Adrenal gland (tissue), 5 donors: ENCODE data around the gene GRIN1.

ENCODE experiments used
- POLR2A ChIP-seq, 2 donors: fragments of 450-650 bp; IDR thresholded peaks; one replicate each; pipeline ENCODE4 v1.6.1; 2017; ENCODE audit warnings: antibody characterized with exemption in 2 of 2, mild to moderate bottlenecking in 2 of 2, moderate library complexity in 1 of 2
- TF ChIP-seq, protein P1 (sequence below), 6 experiments: fragments of 450-650 bp in 4 of 6; fragments of 200-600 bp in 2 of 6; sonication (generic) in 1 of 6; IDR thresholded peaks; 1 replicate in 5 of 6; 2 replicates in 1 of 6; pipeline versions ENCODE4 v1.5.1 to v1.8.0; 2016 to 2021; ENCODE audit warnings: antibody characterized with exemption in 6 of 6, mild to moderate bottlenecking in 2 of 6, moderate library complexity in 1 of 6
- donor health status: DM: no; HTN: no; CAD: no.

DNA sequence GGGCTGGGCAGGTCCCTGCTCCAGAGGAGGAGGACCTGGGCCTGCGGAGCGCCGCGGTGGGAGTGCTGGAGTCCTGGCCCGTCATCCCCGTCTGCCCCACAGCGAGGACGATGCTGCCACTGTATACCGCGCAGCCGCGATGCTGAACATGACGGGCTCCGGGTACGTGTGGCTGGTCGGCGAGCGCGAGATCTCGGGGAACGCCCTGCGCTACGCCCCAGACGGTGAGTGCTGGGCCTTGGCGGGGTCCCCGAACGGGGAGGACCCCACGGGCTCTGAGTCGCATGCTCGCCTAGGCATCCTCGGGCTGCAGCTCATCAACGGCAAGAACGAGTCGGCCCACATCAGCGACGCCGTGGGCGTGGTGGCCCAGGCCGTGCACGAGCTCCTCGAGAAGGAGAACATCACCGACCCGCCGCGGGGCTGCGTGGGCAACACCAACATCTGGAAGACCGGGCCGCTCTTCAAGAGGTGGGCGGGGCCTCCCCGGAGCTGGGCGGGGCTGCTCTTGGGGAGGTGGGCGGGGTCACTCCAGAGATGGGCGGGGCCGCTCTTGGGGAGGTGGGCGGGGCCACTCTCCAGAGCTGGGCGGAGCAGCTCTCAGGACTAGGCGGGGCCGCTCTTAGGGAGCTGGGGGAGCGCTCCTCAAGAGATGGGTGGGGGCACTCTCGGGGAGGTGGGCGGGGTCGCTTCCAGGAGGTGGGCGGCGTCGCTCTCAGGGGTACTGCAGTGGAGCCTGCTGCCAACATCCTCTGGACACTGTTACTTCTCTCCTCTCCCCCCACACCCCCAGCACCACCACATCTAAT lies 17.8 kb downstream of the GRIN1 start:
- TF ChIP-seq, protein P1, sequence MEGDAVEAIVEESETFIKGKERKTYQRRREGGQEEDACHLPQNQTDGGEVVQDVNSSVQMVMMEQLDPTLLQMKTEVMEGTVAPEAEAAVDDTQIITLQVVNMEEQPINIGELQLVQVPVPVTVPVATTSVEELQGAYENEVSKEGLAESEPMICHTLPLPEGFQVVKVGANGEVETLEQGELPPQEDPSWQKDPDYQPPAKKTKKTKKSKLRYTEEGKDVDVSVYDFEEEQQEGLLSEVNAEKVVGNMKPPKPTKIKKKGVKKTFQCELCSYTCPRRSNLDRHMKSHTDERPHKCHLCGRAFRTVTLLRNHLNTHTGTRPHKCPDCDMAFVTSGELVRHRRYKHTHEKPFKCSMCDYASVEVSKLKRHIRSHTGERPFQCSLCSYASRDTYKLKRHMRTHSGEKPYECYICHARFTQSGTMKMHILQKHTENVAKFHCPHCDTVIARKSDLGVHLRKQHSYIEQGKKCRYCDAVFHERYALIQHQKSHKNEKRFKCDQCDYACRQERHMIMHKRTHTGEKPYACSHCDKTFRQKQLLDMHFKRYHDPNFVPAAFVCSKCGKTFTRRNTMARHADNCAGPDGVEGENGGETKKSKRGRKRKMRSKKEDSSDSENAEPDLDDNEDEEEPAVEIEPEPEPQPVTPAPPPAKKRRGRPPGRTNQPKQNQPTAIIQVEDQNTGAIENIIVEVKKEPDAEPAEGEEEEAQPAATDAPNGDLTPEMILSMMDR (IDR thresholded peaks at IDR 0.05), result no peak
- TF ChIP-seq POLR2A (IDR thresholded peaks at IDR 0.05), result no peak
